ENCODE results near the gene GPR27.

GPR27 gene

DNA sequence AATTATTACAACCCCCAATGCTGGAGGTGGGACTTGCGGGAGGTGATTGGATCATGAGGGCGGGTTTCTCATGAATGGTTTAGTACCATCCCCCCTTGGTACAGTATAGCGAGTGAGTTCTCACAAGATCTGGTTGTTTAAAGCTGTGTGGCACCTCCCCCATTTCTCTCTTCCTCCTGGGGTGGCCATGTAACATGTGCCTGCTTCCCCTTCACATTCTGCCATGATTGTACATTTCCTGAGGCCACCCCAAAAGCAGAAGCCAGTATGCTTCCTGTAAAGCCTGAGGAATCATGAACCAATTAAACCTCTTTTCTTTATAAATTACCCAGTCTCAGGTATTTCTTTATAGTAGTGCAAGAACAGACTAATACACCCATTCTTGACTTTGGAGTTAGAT, 51.5 kb downstream of the GPR27 start:
- no peak for DNase-seq
- TF ChIP-seq, protein P1, sequence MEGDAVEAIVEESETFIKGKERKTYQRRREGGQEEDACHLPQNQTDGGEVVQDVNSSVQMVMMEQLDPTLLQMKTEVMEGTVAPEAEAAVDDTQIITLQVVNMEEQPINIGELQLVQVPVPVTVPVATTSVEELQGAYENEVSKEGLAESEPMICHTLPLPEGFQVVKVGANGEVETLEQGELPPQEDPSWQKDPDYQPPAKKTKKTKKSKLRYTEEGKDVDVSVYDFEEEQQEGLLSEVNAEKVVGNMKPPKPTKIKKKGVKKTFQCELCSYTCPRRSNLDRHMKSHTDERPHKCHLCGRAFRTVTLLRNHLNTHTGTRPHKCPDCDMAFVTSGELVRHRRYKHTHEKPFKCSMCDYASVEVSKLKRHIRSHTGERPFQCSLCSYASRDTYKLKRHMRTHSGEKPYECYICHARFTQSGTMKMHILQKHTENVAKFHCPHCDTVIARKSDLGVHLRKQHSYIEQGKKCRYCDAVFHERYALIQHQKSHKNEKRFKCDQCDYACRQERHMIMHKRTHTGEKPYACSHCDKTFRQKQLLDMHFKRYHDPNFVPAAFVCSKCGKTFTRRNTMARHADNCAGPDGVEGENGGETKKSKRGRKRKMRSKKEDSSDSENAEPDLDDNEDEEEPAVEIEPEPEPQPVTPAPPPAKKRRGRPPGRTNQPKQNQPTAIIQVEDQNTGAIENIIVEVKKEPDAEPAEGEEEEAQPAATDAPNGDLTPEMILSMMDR (IDR thresholded peaks at IDR 0.05; ENCODE audit: low read depth, low read length) = no peak
- no peaks in the 10 kb centered on the region for H3K4me1 ChIP-seq
- H3K9me3 ChIP-seq = no peaks in the 10 kb centered on the region
- no peaks in the 10 kb centered on the region for H3K27me3 ChIP-seq
- no peak overlapping the region for H3K4me3 ChIP-seq (ENCODE audit: low read depth, low read length)
- no peaks in the 10 kb centered on the region for H3K36me3 ChIP-seq

DNA sequence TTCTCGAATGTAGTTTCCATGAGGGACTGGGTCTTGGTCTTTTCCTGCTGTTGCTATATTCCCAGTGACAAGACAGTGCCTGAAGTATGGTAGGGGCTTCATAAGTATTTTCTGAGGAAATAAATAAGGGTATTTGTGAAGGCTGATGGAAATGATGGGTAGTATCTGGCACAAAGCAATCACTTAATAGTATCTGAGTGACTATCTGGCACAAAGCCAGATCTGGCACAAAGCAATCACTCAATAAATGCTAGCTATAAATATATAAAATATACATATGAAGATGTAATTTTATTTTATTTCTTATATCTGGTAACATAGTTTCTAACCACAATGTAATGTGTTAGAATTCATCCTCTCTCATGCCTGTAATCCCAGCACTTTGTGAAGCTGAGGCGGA, 52.0 kb downstream of the GPR27 start:
- Histone ChIP-seq H3K4me3 (ENCODE audit: low read depth, low read length) (no peak overlapping the region), H3K9me3 (no peaks in the 10 kb centered on the region), H3K4me1 (no peaks in the 10 kb centered on the region), H3K27me3 (no peaks in the 10 kb centered on the region), H3K36me3 (no peaks in the 10 kb centered on the region)
- TF ChIP-seq, protein P1 (IDR thresholded peaks at IDR 0.05; ENCODE audit: low read depth, low read length) = no peak
- DNase-seq = no peak

Measured in BE2C (cell line).